SK-N-SH (cell line): Measurements from ENCODE around the gene WDR64. TPM values are rescaled to one million over a fixed set of nuclear protein-coding genes. Genes with fewer than 3 reads are reported as not detected.

Experiments
- CTCF ChIA-PET: fragments of 300-600, 350-600 bp; formaldehyde crosslinking; extraction: SDS; loops from one replicate; lab custom pipeline; 2021; lab: Yijun Ruan, JAX
- POLR2A ChIA-PET: fragments of 350-600 bp; sonication (Branson Sonifier 250); formaldehyde crosslinking; extraction: SDS; loops from one replicate; lab custom pipeline; 2020; ENCODE audit warnings: antibody characterized with exemption, inconsistent platforms; lab: Yijun Ruan, JAX
- DNase-seq: peaks from one replicate; pipeline ENCODE4 v3.0.0; 2012
- H2AFZ ChIP-seq: fragments of 200-600 bp; sonication (generic); 2 replicates; pipeline ENCODE4 v1.8.1; 2016; ENCODE audit warnings: antibody characterized with exemption, mild to moderate bottlenecking, low read depth
- H3F3A ChIP-seq: fragments of 200-600 bp; sonication (generic); replicated peaks from 2 replicates; pipeline ENCODE3; 2016; ENCODE audit warnings: antibody characterized with exemption, mild to moderate bottlenecking; ENCODE audit not compliant: insufficient read depth
- H3K27ac ChIP-seq, 2 experiments: fragments of 200-500 bp in 1 of 2; fragments of 200-600 bp in 1 of 2; sonication (Bioruptor generic) in 1 of 2; sonication (generic), shearing (Covaris generic) in 1 of 2; 2 replicates each; pipeline versions ENCODE4 v1.5.1 to v1.6.1; 2014 to 2016; ENCODE audit warnings: low read depth in 2 of 2, inconsistent platforms in 1 of 2, low read length in 1 of 2, mild to moderate bottlenecking in 1 of 2, mixed read lengths in 1 of 2
- H3K27me3 ChIP-seq: fragments of 200-600 bp; sonication (generic), shearing (Covaris generic); 2 replicates; pipeline ENCODE4 v1.6.1; 2016; ENCODE audit warnings: mixed run types; ENCODE audit not compliant: insufficient read depth
- H3K36me3 ChIP-seq, 2 experiments: fragments of 200-500 bp in 1 of 2; fragments of 200-600 bp in 1 of 2; sonication (Bioruptor generic) in 1 of 2; sonication (generic) in 1 of 2; replicated peaks in 1 of 2; 2 replicates each; pipeline versions ENCODE3 to v1.5.1; 2014 to 2016; ENCODE audit warnings: low read length in 1 of 2, mild to moderate bottlenecking in 1 of 2; ENCODE audit not compliant: insufficient read depth in 2 of 2, control insufficient read depth in 1 of 2
- H3K4me1 ChIP-seq, 2 experiments: fragments of 200-500 bp in 1 of 2; fragments of 200-600 bp in 1 of 2; sonication (Bioruptor generic) in 1 of 2; sonication (generic), shearing (Covaris generic) in 1 of 2; 2 replicates each; pipeline versions ENCODE4 v1.5.1 to v1.6.1; 2014 to 2016; ENCODE audit warnings: low read depth in 1 of 2, low read length in 1 of 2, mixed run types in 1 of 2; ENCODE audit not compliant: insufficient read depth in 2 of 2, control insufficient read depth in 1 of 2
- H3K4me2 ChIP-seq: fragments of 200-600 bp; sonication (generic), shearing (Covaris generic); 2 replicates; pipeline ENCODE4 v1.6.1; 2017; ENCODE audit warnings: mixed run types
- H3K4me3 ChIP-seq, 2 experiments: fragments of 200-500 bp in 1 of 2; fragments of 200-600 bp in 1 of 2; sonication (Bioruptor generic) in 1 of 2; sonication (generic), shearing (Covaris generic) in 1 of 2; 2 replicates each; pipeline versions ENCODE4 v1.5.1 to v1.8.1; 2014 to 2016; ENCODE audit warnings: low read depth in 2 of 2, inconsistent platforms in 1 of 2, low read length in 1 of 2, mild to moderate bottlenecking in 1 of 2, mixed read lengths in 1 of 2, moderate library complexity in 1 of 2
- H3K79me2 ChIP-seq: fragments of 200-600 bp; sonication (generic); 2 replicates; pipeline ENCODE4 v1.8.1; 2017; ENCODE audit warnings: mild to moderate bottlenecking; ENCODE audit not compliant: insufficient read depth
- H3K9ac ChIP-seq: fragments of 200-600 bp; sonication (generic); 2 replicates; pipeline ENCODE4 v1.6.1; 2017; ENCODE audit warnings: mixed run types
- H3K9me2 ChIP-seq: fragments of 200-600 bp; sonication (generic); 2 replicates; pipeline ENCODE4 v1.6.1; 2017; ENCODE audit warnings: mixed run types
- H3K9me3 ChIP-seq: fragments of 200-600 bp; sonication (generic); 2 replicates; pipeline ENCODE4 v1.6.1; 2017; ENCODE audit warnings: mixed run types, mild to moderate bottlenecking, moderate library complexity
- H4K20me1 ChIP-seq: fragments of 200-600 bp; sonication (generic); 2 replicates; pipeline ENCODE4 v1.6.1; 2017; ENCODE audit warnings: mild to moderate bottlenecking, mixed run types; ENCODE audit not compliant: insufficient read depth
- ELF1 ChIP-seq: IDR thresholded peaks from 2 replicates; pipeline ENCODE4 v1.4.0; 2012
- EP300 ChIP-seq, 2 experiments: IDR thresholded peaks; 2 replicates each; pipeline versions ENCODE4 v1.4.0 to v1.6.1; 2012; ENCODE audit warnings: borderline replicate concordance in 1 of 2, low read depth in 1 of 2, low read length in 1 of 2
- FOXJ3 ChIP-seq: sonication (generic); formaldehyde crosslinking; IDR thresholded peaks from 2 replicates; pipeline ENCODE4 v1.5.1; 2020; ENCODE audit warnings: mild to moderate bottlenecking, missing genetic modification reagents
- JUND ChIP-seq: IDR thresholded peaks from 2 replicates; pipeline ENCODE4 v1.4.0; 2012
- NFIC ChIP-seq: IDR thresholded peaks from 2 replicates; pipeline ENCODE4 v1.4.0; 2012; ENCODE audit warnings: borderline replicate concordance
- NRF1 ChIP-seq: IDR thresholded peaks from 2 replicates; pipeline ENCODE4 v1.6.1; 2012; ENCODE audit warnings: low read depth, mild to moderate bottlenecking, low read length
- POLR2AphosphoS5 ChIP-seq: IDR thresholded peaks from 2 replicates; pipeline ENCODE4 v1.6.1; 2012; ENCODE audit warnings: low read depth, low read length
- RAD21 ChIP-seq: IDR thresholded peaks from 2 replicates; pipeline ENCODE4 v1.6.1; 2012; ENCODE audit warnings: mild to moderate bottlenecking, low read length
- RXRA ChIP-seq: IDR thresholded peaks from 2 replicates; pipeline ENCODE4 v1.4.0; 2012; ENCODE audit warnings: low read depth, mild to moderate bottlenecking, borderline replicate concordance
- SMC3 ChIP-seq: IDR thresholded peaks from 2 replicates; pipeline ENCODE4 v1.6.1; 2012; ENCODE audit warnings: low read depth, low read length, improper control_type of control experiment
- TAF1 ChIP-seq: IDR thresholded peaks from 2 replicates; pipeline ENCODE4 v1.6.1; 2012; ENCODE audit warnings: low read depth, mild to moderate bottlenecking, low read length, moderate library complexity, borderline replicate concordance
- TCF12 ChIP-seq: IDR thresholded peaks from 2 replicates; pipeline ENCODE4 v1.4.0; 2012
- WGBS: methylation state at CpG from one replicate; pipeline ENCODE4 v1.1.6; 2017; ENCODE audit warnings: low lambda C conversion rate; 5-methylcytosine and 5-hydroxymethylcytosine counted together
- polyA plus RNA-seq, 3 experiments: library from polyadenylated mRNA; depleted of rRNA; stranded (reverse); fragments of >200 nt; gene quantifications; 2 replicates each; pipeline ENCODE4 v1.2.3, GENCODE V29; 2012
- TF ChIP-seq, protein P1 (sequence below): IDR thresholded peaks from 2 replicates; pipeline ENCODE4 v1.6.1; 2012; ENCODE audit warnings: mild to moderate bottlenecking, low read depth, low read length, moderate library complexity
- TF ChIP-seq, protein P2 (sequence below): IDR thresholded peaks from 2 replicates; pipeline ENCODE4 v1.4.0; 2012; ENCODE audit warnings: low read depth, borderline replicate concordance
- TF ChIP-seq, protein P3 (sequence below): IDR thresholded peaks from 2 replicates; pipeline ENCODE4; 2012
- TF ChIP-seq, protein P4 (sequence below): fragments of 150-350 bp; IDR thresholded peaks from 2 replicates; pipeline ENCODE4 v1.6.1; 2017; ENCODE audit warnings: antibody characterized with exemption, low read length, low read depth, borderline replicate concordance
- TF ChIP-seq, protein P5 (sequence below): IDR thresholded peaks from 2 replicates; pipeline ENCODE4 v1.4.0; 2012; ENCODE audit warnings: low read depth, borderline replicate concordance

WDR64 gene
- polyA plus RNA-seq, 1 of the 3 experiments (the other 2 are of a cell fraction), result not detected

DNA sequence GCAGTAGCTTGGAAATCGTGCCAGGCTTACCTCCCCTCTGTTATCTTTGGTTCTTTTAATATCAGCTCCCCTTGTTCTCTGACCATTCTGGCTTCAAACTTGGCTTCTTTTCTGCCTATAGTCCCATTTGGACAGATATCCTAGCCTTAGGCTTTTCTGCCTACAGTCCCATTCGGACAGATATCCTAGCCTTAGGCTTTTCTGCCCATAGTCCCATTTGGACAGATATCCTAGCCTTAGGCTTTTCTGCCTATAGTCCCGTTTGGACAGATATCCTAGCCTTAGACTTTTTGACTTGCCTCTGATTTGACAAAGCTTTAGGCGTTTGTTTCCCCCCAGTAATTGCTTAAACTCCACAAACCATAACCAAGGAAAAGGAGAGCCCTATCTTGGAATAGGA lies 37.5 kb upstream of the WDR64 start:
- no peak overlapping the region for H2AFZ ChIP-seq
- no peaks in the 10 kb centered on the region for H3K79me2 ChIP-seq
- H3K9me2 ChIP-seq, result no peaks in the 10 kb centered on the region
- H3K27ac ChIP-seq, result 0 out of 4 replicates have a peak overlapping the region, but pooled peaks of 1 of the 2 experiments have one; percentile 24
- TF ChIP-seq, protein P1, sequence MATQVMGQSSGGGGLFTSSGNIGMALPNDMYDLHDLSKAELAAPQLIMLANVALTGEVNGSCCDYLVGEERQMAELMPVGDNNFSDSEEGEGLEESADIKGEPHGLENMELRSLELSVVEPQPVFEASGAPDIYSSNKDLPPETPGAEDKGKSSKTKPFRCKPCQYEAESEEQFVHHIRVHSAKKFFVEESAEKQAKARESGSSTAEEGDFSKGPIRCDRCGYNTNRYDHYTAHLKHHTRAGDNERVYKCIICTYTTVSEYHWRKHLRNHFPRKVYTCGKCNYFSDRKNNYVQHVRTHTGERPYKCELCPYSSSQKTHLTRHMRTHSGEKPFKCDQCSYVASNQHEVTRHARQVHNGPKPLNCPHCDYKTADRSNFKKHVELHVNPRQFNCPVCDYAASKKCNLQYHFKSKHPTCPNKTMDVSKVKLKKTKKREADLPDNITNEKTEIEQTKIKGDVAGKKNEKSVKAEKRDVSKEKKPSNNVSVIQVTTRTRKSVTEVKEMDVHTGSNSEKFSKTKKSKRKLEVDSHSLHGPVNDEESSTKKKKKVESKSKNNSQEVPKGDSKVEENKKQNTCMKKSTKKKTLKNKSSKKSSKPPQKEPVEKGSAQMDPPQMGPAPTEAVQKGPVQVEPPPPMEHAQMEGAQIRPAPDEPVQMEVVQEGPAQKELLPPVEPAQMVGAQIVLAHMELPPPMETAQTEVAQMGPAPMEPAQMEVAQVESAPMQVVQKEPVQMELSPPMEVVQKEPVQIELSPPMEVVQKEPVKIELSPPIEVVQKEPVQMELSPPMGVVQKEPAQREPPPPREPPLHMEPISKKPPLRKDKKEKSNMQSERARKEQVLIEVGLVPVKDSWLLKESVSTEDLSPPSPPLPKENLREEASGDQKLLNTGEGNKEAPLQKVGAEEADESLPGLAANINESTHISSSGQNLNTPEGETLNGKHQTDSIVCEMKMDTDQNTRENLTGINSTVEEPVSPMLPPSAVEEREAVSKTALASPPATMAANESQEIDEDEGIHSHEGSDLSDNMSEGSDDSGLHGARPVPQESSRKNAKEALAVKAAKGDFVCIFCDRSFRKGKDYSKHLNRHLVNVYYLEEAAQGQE, result no peak
- TF ChIP-seq RAD21 (no peak), TCF12 (no peak), JUND (no peak), TAF1 (no peak), ELF1 (no peak), SMC3 (no peak), POLR2AphosphoS5 (no peak), RXRA (no peak)
- TF ChIP-seq, protein P2, sequence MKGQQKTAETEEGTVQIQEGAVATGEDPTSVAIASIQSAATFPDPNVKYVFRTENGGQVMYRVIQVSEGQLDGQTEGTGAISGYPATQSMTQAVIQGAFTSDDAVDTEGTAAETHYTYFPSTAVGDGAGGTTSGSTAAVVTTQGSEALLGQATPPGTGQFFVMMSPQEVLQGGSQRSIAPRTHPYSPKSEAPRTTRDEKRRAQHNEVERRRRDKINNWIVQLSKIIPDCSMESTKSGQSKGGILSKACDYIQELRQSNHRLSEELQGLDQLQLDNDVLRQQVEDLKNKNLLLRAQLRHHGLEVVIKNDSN, result no peak
- TF ChIP-seq, all 33 proteins: peak for 0
- Histone ChIP-seq H3K4me2 (no peak overlapping the region), H3K4me3 (no peak overlapping the region), H3F3A (no peaks in the 10 kb centered on the region), H3K4me1 (peaks cover 5 to 7% of the 10 kb centered on the region in 2 experiments; a peak in 3 of 4 replicates), H3K9ac (no peak overlapping the region), H4K20me1 (no peaks in the 10 kb centered on the region), H3K36me3 (peaks cover 0 to 2% of the 10 kb centered on the region in 2 experiments), H3K27me3 (no peaks in the 10 kb centered on the region), H3K9me3 (no peaks in the 10 kb centered on the region)
- ChIA-PET POLR2A (no interaction called here), CTCF (interaction anchor here (0.6 to 2.2 kb wide), 3 partner anchors 9 to 230 kb away, joined by 3 to 8 read pairs (median 3); no protein-coding TSS in a partner anchor)
- WGBS, result 72% methylated on average over 4 of the region's 4 CpGs
- no peak for DNase-seq

DNA sequence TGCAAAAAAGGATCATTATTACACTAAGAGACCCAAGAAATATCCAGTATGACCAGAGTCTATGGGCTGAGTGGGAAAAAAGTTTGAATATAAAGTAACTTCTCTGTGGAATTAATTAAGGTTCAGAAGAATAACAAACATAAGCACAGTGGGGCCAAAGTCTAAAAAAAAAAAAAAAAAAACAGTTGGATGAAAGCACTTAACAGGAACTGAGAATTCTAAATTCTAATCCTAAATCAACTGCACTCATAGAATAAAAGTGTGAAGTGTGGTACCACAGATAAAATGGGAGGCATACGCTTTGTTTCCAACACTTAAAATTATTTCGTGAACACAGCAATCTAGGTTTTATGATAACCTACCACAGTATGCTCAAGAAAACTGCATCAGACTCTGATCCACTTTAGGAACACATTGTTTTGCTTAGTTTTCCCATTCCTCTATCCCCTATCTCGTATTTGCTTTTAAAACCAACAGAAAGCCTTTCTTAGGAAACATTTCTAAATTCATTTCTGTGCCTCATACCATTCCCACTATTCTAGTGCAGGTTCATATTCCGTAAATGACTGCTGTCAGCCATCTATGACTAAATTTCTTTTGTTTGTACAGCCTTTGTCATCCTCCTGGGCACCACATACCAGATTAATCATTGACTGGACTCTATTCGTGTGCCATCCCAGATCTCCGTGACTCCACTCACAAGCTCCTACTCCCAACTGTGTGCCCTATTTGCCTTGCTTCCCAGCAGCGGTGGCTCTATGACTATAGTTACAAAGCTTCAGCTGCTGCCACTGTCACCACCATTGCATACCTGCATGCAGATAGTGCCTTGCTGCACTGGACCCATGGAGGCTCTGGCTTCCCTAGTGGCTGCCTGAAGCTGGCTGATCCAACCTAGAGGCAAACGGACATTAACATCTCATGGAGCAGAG lies 36.8 kb upstream of the WDR64 start:
- H3K79me2 ChIP-seq, result no peaks in the 10 kb centered on the region
- H3K27ac ChIP-seq, result peak overlapping the region in 1 of 2 experiments; percentile 24; a peak in 1 of 4 replicates
- H2AFZ ChIP-seq, result no peak overlapping the region
- no peaks in the 10 kb centered on the region for H3K9me2 ChIP-seq
- no peaks in the 10 kb centered on the region for H3F3A ChIP-seq
- ChIA-PET POLR2A (no interaction called here), CTCF (interaction anchor here (0.6 to 2.2 kb wide), 5 partner anchors 10 to 230 kb away, joined by 3 to 8 read pairs (median 3); no protein-coding TSS in a partner anchor)
- peaks cover 0 to 7% of the 10 kb centered on the region in 2 experiments; a peak in 3 of 4 replicates for H3K4me1 ChIP-seq
- H3K4me2 ChIP-seq, result no peak overlapping the region
- peaks cover 0 to 2% of the 10 kb centered on the region in 2 experiments for H3K36me3 ChIP-seq
- no peak for DNase-seq
- no peaks in the 10 kb centered on the region for H3K27me3 ChIP-seq
- H3K4me3 ChIP-seq, result no peak overlapping the region
- no peaks in the 10 kb centered on the region for H3K9me3 ChIP-seq
- no peak overlapping the region for H3K9ac ChIP-seq
- 81% methylated on average over 8 of the region's 8 CpGs for WGBS
- H4K20me1 ChIP-seq, result no peaks in the 10 kb centered on the region
- no peak for TF ChIP-seq TCF12
- TF ChIP-seq, protein P3, sequence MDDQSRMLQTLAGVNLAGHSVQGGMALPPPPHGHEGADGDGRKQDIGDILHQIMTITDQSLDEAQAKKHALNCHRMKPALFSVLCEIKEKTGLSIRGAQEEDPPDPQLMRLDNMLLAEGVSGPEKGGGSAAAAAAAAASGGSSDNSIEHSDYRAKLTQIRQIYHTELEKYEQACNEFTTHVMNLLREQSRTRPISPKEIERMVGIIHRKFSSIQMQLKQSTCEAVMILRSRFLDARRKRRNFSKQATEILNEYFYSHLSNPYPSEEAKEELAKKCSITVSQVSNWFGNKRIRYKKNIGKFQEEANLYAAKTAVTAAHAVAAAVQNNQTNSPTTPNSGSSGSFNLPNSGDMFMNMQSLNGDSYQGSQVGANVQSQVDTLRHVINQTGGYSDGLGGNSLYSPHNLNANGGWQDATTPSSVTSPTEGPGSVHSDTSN, result no peak
- TF ChIP-seq, protein P4, sequence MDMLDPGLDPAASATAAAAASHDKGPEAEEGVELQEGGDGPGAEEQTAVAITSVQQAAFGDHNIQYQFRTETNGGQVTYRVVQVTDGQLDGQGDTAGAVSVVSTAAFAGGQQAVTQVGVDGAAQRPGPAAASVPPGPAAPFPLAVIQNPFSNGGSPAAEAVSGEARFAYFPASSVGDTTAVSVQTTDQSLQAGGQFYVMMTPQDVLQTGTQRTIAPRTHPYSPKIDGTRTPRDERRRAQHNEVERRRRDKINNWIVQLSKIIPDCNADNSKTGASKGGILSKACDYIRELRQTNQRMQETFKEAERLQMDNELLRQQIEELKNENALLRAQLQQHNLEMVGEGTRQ, result no peak
- TF ChIP-seq NRF1, result no peak
- TF ChIP-seq FOXJ3, result no peak
- no peak for TF ChIP-seq NFIC
- no peak for TF ChIP-seq RXRA
- TF ChIP-seq EP300 (IDR thresholded peaks at IDR 0.05; ENCODE audit: borderline replicate concordance in 1 of 2, low read depth in 1 of 2, low read length in 1 of 2), result no peak
- TF ChIP-seq, protein P5, sequence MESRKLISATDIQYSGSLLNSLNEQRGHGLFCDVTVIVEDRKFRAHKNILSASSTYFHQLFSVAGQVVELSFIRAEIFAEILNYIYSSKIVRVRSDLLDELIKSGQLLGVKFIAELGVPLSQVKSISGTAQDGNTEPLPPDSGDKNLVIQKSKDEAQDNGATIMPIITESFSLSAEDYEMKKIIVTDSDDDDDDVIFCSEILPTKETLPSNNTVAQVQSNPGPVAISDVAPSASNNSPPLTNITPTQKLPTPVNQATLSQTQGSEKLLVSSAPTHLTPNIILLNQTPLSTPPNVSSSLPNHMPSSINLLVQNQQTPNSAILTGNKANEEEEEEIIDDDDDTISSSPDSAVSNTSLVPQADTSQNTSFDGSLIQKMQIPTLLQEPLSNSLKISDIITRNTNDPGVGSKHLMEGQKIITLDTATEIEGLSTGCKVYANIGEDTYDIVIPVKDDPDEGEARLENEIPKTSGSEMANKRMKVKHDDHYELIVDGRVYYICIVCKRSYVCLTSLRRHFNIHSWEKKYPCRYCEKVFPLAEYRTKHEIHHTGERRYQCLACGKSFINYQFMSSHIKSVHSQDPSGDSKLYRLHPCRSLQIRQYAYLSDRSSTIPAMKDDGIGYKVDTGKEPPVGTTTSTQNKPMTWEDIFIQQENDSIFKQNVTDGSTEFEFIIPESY, result no peak
